ENCODE data around the gene TLL2. TPM values are rescaled to one million over a fixed set of nuclear protein-coding genes. Genes with fewer than 3 reads are reported as not detected.
A peak's percentile ranks its signal among the peaks of the same experiment; 100 is the strongest.

TLL2 gene
- total and polyA plus RNA-seq, 9 of the 15 experiments (the other 6 are each of a cell fraction or from before 2014, with no cell fraction given) = 0.09 TPM; not detected in 8

DNA sequence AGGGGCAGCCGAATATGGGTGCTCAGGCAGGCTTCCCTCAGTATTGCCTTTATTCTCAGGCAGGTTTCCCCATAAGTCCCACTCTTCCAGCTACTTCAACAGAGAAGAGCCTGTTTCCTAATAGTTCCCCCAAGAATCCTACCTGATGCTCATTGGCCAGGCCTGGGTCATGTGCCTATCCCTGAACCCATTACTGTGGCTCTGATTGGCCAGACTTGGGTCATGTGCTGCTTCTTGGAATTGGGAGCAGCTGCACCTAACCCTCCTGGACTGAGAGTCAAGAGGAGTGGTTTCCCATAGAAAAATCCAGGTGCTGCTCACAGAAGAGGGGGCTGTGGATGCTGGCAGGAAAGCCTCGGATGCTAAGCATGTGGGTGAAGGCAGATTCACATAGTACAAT lies 176.6 kb downstream of the TLL2 start:
- Histone ChIP-seq H3K27ac (ENCODE audit: extremely low read depth, low read depth, low read length) (no peak overlapping the region), H3K36me3 (ENCODE audit: control insufficient read depth, insufficient read depth, low read length) (no peaks in the 10 kb centered on the region), H4K20me1 (replicated peaks; ENCODE audit: control insufficient read depth, insufficient read depth, low read length) (no peaks in the 10 kb centered on the region), H3K4me2 (ENCODE audit: insufficient read depth, low read length) (no peak overlapping the region), H3K4me1 (replicated peaks in 1 of 2; ENCODE audit: control insufficient read depth in 2 of 2, insufficient read depth in 2 of 2, low read length in 2 of 2) (no peaks in the 10 kb centered on the region), H3K9ac (ENCODE audit: insufficient read depth in 1 of 2, low read depth in 2 of 2, low read length in 2 of 2) (no peak overlapping the region), H2AFZ (ENCODE audit: low read depth, low read length) (no peak overlapping the region), H3K4me3 (no peak overlapping the region), H3K79me2 (ENCODE audit: control insufficient read depth, insufficient read depth, low read length) (no peaks in the 10 kb centered on the region), H3K9me3 (replicated peaks; ENCODE audit: control insufficient read depth, insufficient read depth, low read depth, low read length) (no peaks in the 10 kb centered on the region), H3K27me3 (ENCODE audit: control insufficient read depth in 2 of 2, insufficient read depth in 2 of 2, low read length in 2 of 2) (no peaks in the 10 kb centered on the region; a peak in 1 of 5 replicates), H3K9me1 (ENCODE audit: control insufficient read depth, insufficient read depth, low read length) (no peaks in the 10 kb centered on the region)
- POLR2A ChIA-PET = no interaction called here
- WGBS (ENCODE audit: insufficient coverage, low coverage, missing lambda C conversion rate) = 0% methylated on average over 2 of the region's 2 CpGs
- in situ Hi-C loops (cut with MboI) (no loop called here), intact Hi-C loops (cut with micrococcal nuclease) (no loop called here)
- FAIRE-seq (no peak), ATAC-seq (no peak; the same call in 2 of the 3 replicates), DNase-seq (ENCODE audit: extremely low read depth in 1 of 4, low spot score in 3 of 4) (peak in 3 of 4 experiments; percentile 9 to 23 (median 13))
- CTCF ChIA-PET (ENCODE audit: low intra/inter-chr PET ratio) = interaction anchor here (0.7 kb wide), 1 partner anchor 37 kb away, joined by 3 read pairs; no protein-coding TSS in a partner anchor
- BruUV-seq (replicated peaks) = no TSS peak
- TF ChIP-seq FOXM1 (IDR thresholded peaks at IDR 0.05; ENCODE audit: low read depth) = no peak
- TF ChIP-seq FOXM1 (CRISPR knock-in tag; IDR thresholded peaks at IDR 0.05; ENCODE audit: low read depth) = no peak
- TF ChIP-seq, protein P1, sequence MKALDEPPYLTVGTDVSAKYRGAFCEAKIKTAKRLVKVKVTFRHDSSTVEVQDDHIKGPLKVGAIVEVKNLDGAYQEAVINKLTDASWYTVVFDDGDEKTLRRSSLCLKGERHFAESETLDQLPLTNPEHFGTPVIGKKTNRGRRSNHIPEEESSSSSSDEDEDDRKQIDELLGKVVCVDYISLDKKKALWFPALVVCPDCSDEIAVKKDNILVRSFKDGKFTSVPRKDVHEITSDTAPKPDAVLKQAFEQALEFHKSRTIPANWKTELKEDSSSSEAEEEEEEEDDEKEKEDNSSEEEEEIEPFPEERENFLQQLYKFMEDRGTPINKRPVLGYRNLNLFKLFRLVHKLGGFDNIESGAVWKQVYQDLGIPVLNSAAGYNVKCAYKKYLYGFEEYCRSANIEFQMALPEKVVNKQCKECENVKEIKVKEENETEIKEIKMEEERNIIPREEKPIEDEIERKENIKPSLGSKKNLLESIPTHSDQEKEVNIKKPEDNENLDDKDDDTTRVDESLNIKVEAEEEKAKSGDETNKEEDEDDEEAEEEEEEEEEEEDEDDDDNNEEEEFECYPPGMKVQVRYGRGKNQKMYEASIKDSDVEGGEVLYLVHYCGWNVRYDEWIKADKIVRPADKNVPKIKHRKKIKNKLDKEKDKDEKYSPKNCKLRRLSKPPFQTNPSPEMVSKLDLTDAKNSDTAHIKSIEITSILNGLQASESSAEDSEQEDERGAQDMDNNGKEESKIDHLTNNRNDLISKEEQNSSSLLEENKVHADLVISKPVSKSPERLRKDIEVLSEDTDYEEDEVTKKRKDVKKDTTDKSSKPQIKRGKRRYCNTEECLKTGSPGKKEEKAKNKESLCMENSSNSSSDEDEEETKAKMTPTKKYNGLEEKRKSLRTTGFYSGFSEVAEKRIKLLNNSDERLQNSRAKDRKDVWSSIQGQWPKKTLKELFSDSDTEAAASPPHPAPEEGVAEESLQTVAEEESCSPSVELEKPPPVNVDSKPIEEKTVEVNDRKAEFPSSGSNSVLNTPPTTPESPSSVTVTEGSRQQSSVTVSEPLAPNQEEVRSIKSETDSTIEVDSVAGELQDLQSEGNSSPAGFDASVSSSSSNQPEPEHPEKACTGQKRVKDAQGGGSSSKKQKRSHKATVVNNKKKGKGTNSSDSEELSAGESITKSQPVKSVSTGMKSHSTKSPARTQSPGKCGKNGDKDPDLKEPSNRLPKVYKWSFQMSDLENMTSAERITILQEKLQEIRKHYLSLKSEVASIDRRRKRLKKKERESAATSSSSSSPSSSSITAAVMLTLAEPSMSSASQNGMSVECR (CRISPR knock-in tag; IDR thresholded peaks at IDR 0.05) = no peak
- no peak for TF ChIP-seq TEAD4 (IDR thresholded peaks at IDR 0.05; ENCODE audit: low read length)
- TF ChIP-seq TEAD4 (CRISPR knock-in tag; IDR thresholded peaks at IDR 0.05; ENCODE audit: borderline replicate concordance) = no peak
- TF ChIP-seq PCBP1 (IDR thresholded peaks at IDR 0.05; ENCODE audit: low read depth, low read length, poor library complexity, severe bottlenecking) = no peak
- TF ChIP-seq, protein P2, sequence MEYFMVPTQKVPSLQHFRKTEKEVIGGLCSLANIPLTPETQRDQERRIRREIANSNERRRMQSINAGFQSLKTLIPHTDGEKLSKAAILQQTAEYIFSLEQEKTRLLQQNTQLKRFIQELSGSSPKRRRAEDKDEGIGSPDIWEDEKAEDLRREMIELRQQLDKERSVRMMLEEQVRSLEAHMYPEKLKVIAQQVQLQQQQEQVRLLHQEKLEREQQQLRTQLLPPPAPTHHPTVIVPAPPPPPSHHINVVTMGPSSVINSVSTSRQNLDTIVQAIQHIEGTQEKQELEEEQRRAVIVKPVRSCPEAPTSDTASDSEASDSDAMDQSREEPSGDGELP (CRISPR knock-in tag; IDR thresholded peaks at IDR 0.05; ENCODE audit: borderline replicate concordance) = no peak
- TF ChIP-seq POLR2AphosphoS2 (IDR thresholded peaks at IDR 0.05; ENCODE audit: low read length) = no peak
- TF ChIP-seq, protein P3, sequence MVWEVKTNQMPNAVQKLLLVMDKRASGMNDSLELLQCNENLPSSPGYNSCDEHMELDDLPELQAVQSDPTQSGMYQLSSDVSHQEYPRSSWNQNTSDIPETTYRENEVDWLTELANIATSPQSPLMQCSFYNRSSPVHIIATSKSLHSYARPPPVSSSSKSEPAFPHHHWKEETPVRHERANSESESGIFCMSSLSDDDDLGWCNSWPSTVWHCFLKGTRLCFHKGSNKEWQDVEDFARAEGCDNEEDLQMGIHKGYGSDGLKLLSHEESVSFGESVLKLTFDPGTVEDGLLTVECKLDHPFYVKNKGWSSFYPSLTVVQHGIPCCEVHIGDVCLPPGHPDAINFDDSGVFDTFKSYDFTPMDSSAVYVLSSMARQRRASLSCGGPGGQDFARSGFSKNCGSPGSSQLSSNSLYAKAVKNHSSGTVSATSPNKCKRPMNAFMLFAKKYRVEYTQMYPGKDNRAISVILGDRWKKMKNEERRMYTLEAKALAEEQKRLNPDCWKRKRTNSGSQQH (CRISPR knock-in tag; IDR thresholded peaks at IDR 0.05) = no peak
- TF ChIP-seq GTF2E2 (tag; IDR thresholded peaks at IDR 0.05) = no peak
- no peak for TF ChIP-seq ZC3H8 (IDR thresholded peaks at IDR 0.05)
- no peak for TF ChIP-seq NFE2L1 (tag; IDR thresholded peaks at IDR 0.05; ENCODE audit: borderline replicate concordance, low read depth)
- no peak for TF ChIP-seq RUNX1 (IDR thresholded peaks at IDR 0.05; ENCODE audit: low read depth)
- TF ChIP-seq, protein P4, sequence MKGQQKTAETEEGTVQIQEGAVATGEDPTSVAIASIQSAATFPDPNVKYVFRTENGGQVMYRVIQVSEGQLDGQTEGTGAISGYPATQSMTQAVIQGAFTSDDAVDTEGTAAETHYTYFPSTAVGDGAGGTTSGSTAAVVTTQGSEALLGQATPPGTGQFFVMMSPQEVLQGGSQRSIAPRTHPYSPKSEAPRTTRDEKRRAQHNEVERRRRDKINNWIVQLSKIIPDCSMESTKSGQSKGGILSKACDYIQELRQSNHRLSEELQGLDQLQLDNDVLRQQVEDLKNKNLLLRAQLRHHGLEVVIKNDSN (CRISPR knock-in tag; IDR thresholded peaks at IDR 0.05) = peak; percentile 64
- TF ChIP-seq FOXA3 (CRISPR knock-in tag; conservative IDR thresholded peaks at IDR 0.05 in 1 of 2, IDR thresholded peaks at IDR 0.05 in 1 of 2) = no peak
- no peak for TF ChIP-seq POLR3G (IDR thresholded peaks at IDR 0.05; ENCODE audit: extremely low read depth, insufficient read length, insufficient replicate concordance)

Measured in K562 (cell line).